GM03348 (cell line): ENCODE results near the gene NDN.
A peak's percentile ranks its signal among the peaks of the same experiment; 100 is the strongest.
"Not testable (repeated sequence)": the region's sequence is repeated elsewhere in the genome, so short reads cannot be mapped to it uniquely, and the experiment has no call there.

Source experiments
- DNase-seq: peaks from one replicate; pipeline ENCODE4 v3.0.0; 2012; ENCODE audit warnings: low spot score

NDN gene, protein sequence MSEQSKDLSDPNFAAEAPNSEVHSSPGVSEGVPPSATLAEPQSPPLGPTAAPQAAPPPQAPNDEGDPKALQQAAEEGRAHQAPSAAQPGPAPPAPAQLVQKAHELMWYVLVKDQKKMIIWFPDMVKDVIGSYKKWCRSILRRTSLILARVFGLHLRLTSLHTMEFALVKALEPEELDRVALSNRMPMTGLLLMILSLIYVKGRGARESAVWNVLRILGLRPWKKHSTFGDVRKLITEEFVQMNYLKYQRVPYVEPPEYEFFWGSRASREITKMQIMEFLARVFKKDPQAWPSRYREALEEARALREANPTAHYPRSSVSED

DNA sequence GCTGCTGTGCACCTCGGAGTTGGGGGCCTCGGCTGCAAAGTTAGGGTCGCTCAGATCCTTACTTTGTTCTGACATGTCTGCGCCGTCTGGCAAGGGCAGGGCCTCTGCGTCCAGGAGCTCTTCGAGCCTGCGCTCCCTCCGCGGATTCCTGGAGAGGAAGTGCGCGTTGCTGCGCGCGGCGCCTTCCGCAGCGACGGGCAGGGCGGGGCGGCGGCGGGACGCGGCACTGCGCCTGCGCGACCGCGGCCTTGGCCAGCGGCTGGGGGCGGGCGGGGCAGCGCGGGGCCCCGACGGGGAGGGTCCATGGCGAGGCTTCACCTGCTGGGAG is at the start of gene NDN:
NDN (minus strand) TSS at position 163 of the 328 bp plus-strand sequence; CDS start at position 75, 88 bp downstream.
- peak; percentile 91 for DNase-seq

DNA sequence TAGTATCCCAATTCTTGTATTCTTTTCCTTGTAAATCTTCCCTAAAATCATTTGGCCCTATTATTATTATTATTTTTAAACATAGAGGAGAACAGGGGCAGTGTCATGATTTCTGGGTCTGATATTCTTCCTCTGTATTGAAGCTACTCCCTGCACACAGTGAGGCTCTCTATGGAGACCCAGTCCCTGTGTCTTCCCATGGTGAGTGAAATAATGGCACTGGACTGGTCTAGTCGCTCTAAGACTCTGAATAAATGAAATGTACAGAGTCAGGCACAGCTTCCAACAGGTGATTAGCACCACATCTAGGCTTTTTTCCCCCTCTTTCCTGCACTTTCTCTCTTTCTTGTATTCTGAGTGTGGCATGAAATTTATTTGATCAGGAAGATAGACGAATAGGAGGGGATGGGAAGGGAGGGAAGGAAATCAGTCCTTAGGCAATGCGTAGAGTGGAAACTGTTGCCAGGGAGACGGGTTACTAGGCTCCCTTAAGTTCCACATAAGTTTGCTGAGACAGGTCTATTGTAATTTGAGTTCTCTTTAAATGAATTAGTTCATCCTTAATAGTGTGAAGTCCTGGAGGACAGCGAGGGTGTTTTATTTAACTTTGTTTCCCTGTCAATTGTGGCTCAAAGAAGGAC is 49.0 kb upstream of the NDN start:
- DNase-seq, result no peak

DNA sequence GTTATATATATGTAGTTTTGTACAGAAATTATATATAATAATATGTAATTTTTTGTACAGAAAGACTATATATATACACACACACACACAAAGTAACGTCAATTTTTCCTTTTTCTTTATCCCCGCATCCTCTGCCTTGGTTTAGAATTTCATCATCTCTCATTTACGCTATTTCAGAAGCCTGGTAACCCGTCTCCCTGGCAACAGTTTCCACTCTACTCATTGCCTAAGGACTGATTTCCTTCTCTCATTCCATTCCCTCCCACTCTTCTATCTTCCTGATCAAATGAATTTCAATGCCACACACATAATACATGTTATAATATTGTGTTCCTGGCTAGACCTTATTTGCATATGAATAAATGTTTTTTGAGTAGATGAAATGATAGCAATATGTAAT is 47.8 kb upstream of the NDN start:
- DNase-seq, result no peak

DNA sequence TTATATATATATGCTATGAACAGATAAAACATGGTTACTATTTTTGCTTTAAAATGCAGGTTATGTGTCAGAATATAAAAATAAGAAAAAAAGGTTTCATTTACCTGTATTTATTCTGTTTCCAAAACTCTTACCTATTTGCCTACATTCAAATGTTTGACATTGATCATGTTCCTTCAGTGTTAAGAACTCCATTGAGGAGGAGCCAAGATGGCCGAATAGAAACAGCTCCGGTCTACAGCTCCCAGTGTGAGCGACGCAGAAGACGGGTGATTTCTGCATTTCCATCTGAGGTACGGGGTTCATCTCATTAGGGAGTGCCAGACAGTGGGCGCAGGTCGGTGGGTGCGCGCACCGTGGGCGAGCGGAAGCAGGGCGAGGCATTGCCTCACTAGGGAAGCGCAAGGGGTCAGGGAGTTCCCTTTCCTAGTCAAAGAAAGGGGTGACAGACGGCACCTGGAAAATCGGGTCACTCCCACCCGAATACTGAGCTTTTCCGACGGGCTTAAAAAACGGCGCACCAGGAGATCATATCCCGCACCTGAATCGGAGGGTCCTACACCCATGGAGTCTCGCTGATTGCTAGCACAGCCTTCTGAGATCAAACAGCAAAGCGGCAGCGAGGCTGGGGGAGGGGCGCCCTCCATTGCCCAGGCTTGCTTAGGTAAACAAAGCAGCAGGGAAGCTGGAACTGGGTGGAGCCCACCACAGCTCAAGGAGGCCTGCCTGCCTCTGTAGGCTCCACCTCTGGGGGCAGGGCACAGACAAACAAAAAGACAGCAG is 27.0 kb upstream of the NDN start:
- not testable (repeated sequence) for DNase-seq

DNA sequence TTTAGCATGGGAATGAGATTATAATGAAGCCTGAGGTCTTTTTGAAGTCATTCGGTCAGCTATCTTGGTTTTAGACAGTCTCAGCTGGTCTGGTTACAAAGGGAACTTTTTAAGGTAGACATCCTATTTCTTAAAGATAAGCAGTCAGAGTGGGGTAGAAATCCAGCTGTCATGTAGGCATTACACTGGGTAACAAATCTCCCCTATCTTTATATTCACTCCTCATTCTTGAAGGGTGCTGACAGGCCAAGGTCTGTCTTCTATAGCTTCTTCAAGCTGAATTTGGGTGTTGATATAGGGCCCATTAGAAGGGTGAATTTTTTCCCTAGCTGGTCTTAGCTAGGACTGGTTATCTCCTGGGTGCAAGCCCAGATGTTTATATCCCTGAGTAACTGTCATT is 21.2 kb upstream of the NDN start:
- DNase-seq, result no peak

DNA sequence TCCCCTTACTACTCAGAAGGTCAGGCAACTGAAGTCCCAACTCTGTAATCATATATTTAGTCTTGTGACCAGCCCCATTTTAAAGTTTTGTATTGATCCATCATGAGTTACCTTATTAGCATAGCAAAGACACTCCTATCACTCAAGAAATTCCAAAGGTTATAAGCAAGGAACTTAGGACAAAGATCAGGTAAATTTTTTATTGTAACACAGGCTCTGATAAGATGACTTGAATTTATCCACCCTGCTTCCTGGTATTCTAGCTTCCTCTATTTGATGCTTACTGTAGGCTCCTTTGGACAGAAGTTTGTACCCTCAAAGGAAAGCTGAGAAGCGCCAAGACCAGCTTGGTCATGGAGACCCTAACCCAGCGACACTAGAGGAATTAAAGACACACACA is 8.2 kb upstream of the NDN start:
- no peak for DNase-seq

DNA sequence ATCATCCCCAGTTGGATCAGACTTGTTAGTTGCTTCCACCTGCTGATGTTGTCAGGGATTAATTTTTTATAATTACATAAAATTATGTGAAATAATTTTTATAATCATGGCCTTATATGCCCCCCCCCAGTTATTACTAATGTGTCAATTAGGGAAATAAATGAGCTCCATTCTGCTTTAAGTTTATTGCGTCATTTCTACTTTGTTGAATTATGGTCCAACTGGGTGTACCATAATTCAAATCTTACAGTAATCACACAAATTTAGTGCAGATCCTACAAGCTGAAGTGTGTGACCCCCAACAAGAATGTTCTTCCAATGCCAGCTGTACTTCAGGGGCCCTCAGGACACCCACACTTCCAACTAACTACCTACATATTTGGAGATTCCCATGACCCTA is 7.5 kb upstream of the NDN start:
- DNase-seq, result no peak

DNA sequence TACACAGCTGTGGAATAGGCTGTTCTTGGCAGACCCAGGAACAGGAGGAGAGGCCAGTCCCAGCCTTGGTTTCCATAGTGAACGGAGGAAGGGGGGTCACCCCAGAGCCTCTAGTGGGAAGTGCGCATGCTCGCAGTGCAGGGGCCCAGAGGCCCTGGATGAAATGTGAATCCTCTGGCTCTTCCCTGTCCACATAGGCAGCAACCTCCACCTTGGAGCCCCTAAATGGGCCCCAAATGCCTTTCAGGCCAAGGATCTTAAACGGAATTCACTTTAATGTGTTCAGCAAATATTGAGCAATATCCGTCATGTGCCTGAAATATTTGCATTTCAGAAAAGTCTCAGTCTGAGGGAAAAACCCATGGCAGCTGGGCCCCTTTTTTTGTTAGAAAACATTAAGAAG is 3.3 kb upstream of the NDN start:
- DNase-seq, result peak; percentile 55

DNA sequence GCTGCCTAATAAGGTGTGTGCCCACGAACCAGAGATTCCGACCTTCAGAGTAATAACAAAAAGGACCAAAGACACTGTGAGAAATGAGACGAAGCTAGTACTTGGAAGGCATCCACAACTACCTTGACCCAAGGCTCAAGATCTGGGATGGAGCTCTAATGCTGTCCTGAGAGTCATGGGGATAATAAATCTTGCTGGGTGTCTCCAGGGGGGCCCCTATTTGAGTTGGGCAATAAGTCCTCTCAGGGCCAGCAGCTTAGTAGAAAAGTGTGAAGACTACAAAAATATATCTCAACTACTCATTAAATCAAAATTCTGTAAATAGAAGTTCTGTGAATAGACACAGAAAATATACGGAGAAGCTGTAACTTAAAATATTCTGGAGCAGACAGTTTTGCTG is 2.9 kb upstream of the NDN start:
- DNase-seq, result no peak

DNA sequence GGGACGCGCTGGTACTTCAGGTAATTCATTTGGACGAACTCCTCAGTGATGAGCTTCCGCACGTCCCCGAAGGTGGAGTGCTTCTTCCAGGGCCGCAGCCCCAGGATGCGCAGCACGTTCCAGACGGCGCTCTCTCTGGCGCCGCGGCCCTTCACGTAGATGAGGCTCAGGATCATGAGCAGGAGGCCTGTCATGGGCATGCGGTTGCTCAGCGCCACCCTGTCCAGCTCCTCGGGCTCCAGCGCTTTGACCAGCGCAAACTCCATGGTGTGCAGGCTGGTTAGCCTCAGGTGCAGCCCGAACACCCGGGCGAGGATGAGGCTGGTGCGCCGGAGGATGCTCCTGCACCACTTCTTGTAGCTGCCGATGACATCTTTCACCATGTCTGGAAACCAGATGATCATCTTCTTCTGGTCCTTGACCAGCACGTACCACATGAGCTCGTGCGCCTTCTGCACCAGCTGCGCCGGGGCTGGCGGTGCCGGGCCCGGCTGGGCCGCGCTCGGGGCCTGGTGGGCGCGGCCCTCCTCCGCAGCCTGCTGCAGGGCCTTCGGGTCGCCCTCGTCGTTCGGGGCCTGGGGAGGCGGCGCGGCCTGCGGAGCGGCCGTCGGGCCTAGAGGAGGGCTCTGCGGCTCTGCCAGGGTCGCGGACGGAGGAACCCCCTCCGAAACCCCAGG is 501 bp downstream of the NDN start:
- peak; percentile 31 for DNase-seq

DNA sequence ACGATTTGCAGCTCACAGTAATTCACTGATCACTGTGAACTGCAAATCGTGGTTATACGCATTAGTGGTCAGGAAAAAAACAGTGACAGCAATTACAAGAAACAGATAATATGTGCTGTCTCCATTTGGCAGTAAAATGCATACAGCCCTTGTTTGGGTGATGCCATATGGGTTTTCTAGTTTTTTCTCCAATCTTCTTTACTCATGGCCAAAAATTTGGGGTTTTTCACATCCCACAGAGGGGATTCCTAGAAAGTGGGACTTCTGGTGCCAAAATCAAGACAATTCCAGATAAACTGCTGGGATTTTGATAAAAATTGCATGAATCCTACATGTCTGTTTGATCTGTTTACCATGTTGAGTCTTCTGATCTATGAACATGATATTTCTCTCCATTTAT is 15.6 kb downstream of the NDN start:
- no peak for DNase-seq

DNA sequence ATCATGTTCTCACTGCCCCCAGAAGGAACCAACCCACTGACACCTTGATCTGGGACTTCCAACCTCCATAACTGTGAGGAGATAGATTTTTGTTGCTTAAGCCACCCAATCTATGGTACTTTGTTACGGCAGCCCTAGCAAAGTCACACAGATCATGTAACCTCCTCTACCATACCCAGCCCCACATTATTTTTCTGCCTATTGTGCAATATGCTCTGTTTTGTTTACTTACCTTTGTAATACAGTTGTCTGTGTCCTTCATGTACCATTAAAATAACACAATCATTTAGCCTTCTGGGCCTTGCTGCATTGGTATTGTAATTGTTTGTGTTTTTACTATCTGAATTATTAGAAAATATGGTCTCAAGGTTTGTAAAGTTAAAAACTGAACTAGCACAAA is 16.1 kb downstream of the NDN start:
- no peak for DNase-seq

DNA sequence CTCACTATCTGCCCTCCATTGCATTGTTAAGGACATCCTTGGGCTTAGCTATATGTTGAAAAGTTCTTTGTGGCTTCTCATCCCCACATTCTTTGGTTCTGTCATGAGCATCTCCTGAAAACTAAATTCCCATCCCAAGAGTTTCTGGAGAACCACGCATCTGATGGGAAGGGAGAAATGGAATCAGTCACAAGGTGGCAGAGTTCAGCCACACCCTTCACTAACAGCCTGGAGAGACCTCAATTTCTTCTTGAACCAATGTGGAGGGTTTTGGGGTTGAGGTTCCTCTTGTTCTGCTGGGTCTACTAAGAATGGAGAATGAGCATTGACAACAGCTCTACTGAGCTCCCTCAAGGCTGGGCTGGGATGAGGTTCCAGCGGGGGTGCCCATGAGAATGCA is 23.9 kb downstream of the NDN start:
- no peak for DNase-seq

DNA sequence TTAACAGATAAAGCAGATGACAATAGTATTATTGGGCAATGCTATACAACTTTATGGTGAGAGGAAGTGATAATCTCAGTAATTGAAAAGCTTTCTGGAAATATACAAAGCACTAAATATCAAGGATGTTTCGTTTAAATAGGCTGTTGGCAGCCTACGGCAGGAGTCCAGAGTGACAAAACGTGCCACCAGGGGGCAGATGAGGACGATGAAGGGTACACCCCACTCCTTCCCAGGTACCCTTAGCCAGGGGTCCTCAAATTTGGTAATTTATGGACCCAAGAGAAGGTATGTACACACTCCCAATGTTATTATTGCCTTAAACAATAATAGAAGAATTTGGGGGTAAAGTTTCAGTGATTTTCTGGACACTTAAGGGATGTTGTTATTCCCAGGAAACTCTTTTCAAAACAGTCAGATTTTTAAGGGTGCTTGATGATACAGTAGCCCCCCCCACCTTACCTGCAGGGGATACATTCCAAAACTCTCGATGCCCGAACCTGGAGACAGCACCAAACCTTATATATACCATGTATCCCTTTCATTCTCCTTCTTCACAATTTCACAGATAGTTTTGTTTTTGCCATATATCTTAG is 38.1 kb downstream of the NDN start:
- DNase-seq, result peak; percentile 32

DNA sequence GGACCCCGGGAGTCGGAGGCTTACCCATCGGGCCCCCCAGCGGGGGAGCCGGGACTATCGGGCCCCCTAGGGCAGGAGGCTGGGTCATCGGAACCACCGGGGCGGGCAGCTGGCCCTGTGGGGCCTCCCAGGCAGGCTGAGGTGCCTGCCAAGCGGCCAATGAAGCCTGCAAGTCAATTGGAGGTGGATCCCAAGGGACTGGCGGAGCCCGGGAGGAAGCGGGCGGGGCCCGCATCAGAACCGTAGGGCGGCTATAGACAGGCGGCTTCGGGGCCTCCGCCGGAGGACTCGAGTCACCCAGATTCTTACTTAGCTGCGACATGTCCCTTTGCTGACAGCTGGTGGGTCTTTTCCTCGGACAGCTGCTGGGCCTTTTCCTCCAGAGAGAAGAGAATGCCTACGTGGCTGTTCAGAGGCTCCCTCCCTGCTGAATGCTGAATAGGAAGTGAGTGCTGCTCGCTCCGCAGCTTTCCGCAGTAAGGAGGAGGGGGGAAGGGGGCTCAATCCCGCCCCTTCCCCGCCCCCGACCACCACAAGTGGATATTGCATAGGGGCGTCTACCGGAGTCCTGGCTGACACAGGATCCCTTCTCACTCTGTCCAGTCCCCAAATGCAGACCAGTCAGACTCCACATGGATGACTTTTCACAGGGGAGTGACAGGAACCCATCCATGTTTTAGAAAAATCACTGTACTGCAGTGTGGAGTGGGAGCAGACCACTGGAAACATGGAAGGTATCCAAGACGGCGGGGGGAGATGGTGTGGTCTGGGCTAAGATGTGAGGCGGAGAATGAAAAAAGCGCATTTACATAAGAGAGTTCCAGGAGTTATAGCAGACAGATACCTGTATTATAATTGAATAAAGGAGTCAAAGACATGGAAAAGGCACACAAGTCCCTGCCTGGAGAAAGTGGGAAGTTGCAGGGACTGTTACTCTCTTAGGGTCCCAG is 39.4 kb downstream of the NDN start, which contains the start of gene MAGEL2:
MAGEL2 (minus strand) TSS at position 447 of the 950 bp plus-strand sequence; CDS start at position 322, 125 bp downstream.
- peak; percentile 42 for DNase-seq

DNA sequence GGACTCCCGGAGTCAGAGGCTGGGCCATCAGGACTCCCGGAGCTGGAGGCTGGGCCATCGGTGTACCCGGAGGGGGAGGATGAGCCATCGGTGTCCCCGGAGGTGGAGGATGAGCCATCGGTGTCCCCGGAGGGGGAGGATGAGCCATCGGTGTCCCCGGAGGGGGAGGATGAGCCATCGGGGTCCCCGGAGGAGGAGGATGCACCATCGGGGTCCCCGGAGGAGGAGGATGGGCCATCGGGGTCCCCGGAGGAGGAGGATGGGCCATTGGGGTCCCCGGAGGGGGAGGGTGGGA is 40.2 kb downstream of the NDN start:
- DNase-seq, result no peak

DNA sequence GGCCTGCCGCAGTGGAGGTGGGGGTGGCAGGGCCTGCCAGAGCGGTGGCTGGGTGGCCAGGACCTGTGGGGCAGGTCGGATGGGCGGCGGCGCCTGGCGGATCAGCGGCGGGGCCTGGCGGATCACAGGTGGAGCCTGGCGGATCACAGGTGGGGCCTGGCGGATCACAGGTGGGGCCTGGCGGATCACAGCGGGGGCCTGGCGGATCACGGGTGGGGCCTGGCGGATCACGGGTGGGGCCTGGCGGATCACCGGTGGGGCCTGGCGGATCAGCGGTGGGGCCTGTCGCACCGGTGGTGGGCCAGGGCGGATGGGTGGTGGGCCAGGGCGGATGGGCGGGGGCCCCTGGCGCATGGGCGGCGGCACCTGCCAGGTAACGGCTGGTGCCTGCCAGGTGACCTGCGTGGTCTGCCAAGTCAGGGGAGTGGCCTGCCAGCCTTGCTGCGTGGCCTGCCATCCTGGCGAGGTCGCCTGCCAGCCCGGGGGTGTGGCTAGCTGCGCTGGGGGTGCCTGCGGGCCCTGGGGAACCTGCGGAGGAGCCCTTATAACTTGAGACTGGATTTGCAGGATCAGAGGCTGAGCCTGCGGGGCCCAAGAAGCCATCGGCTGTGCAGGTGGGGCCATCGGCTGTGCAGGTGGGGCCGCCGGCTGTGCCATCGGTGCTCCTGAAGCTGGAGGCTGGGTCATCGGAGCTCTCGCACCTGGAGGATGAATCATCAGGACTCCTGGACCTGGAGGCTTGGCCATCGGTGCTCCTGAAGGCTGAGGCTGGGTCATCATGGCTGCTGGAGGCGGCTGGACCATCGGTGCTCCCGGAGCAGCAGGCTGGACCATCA is 40.7 kb downstream of the NDN start:
- DNase-seq, result no peak

DNA sequence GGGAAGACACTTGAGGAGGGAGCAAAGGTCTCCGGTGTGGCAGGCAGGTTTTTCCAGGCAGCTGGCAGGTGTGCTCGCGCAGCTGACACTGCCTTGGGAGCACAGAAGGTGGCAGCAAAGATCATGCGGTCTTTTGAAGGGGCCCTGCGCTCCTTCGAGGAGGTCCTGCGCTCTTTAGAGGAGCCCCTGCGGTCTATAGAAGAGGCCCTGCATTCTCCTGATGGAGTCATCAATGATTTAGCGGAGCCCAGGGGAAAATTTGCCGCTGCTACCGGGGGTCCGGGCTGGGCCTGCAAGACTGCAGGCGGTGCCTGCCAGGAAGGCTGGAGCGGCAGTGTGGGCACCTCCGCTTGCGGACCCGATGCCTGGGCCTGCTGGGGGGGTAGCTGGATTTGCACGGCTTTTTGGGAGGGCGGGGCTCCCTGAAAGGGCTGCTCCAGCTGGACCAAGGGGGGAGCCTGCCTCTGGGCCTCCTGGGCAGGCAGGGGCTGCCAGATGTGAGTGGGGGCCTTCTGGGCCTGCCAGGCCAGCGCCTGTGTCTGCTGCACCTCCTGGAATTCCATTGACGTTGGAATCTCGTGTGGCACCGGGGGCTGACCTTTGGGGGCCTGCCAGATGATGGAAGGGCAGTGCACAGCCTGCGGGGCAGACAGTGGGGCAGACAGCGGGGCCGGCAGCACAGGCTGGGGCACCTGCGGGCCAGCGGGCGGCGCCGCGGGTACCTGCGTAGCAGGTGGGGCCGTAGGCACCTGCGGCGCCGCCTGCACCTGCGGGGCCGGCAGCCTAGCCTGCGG is 41.5 kb downstream of the NDN start:
- no peak for DNase-seq

DNA sequence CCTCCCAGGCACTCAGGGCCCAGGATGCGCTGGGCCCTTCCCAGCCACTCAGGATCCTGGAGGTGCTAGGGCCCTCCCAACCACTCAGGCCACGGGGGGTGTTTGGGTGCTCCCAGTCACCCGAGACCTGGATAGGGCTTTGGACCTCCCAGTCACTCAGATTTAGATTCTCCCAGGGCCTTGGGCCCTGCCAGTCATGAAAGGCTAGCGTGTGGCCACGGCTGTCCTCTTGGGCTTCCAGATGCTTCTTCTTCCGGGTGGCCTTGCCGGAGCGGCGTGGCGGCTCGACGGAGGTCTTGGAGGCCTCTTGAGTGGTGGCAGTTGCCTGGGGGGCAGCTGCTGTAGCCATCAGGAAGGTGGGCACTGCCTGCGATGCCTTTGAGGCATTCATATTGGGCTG is 42.3 kb downstream of the NDN start:
- DNase-seq, result no peak
